ENCODE data around the gene TAMALIN. TPM values are rescaled to one million over a fixed set of nuclear protein-coding genes. Genes with fewer than 3 reads are reported as not detected.

The TAMALIN gene
- polyA plus RNA-seq, 4 donors: 15.7 to 20.4 (median 18.1) TPM

DNA sequence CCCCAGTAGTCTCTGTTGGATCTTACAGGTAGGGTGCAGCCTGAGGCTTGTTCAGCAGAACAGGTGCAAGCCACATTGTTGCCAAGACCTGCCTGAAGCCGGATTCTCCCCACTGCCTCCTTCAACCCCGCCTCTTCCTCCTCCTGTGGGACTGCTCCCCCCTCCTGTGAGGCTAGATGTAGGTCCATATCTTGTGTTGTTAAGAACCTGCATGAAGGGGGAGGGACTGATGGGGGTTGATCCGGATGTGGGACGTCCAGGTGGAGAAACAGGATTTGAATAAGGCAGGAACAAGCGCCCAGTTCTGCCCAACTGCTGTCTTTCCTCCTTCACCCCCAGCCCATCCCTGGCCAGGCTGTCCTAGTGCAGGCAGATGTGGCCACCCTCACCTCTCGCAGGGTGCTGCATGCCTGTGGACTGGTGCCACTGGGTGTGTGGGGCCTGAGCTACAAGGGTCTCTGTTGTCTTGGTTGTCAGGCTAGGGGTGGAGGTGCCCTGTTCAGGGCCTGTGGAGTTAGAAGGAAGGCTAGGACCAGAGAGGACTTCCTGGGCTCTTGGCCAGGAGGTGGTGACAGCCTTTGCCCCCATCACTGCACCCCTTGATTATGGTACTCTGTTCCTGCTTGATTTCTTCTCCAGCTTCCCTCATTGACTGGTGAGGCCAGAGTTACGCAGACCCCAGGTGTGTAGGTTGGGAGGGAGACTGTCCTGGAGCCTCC lies 45.9 kb downstream of the TAMALIN start:
- DNase-seq (ENCODE audit: low read depth in 4 of 4, low spot score in 3 of 4): no peak

DNA sequence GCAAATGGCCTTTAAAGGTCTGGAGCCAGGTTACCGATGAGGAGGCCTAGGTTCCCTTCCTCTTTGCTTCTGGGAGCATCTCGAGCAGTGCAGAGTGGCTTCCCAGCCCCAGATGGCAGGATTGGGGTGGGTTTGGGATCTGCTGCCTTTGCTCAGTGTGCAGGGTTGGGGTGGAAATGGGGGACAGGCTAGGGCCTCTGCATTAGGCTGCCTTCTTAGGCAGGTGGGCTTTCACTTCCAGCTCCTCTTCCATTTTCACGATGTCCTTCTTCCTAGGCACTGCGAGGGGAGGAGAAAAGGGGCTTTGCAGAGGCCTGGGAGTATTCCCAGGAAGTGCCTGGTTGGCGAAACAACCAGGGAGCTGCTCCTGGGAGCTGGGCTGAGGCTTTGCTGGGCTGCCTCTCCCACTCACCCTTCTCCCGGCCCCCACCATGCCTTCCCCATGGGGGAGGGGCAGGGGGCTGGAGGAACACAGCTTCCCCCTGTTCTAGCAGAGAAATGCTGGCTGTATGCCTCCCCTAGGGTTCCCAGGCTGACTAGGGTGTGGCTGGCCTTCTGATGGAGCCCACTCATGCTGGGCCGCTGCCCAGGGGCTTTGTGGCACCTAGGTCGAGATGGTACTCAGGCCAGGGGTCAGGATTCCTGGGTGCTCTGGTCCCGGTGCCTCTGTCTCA lies 46.9 kb downstream of the TAMALIN start:
- DNase-seq (ENCODE audit: low read depth in 4 of 4, low spot score in 3 of 4): no peak

DNA sequence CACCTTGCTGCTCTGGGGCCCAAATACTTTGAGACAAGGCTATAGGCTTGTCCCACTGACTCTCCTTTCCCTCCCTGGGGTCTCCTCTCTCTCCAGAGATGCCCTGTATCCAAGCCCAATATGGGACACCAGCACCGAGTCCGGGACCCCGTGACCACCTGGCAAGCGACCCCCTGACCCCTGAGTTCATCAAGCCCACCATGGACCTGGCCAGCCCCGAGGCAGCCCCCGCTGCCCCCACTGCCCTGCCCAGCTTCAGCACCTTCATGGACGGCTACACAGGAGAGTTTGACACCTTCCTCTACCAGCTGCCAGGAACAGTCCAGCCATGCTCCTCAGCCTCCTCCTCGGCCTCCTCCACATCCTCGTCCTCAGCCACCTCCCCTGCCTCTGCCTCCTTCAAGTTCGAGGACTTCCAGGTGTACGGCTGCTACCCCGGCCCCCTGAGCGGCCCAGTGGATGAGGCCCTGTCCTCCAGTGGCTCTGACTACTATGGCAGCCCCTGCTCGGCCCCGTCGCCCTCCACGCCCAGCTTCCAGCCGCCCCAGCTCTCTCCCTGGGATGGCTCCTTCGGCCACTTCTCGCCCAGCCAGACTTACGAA lies 47.6 kb downstream of the TAMALIN start:
- DNase-seq (ENCODE audit: low read depth in 4 of 4, low spot score in 3 of 4): no peak

DNA sequence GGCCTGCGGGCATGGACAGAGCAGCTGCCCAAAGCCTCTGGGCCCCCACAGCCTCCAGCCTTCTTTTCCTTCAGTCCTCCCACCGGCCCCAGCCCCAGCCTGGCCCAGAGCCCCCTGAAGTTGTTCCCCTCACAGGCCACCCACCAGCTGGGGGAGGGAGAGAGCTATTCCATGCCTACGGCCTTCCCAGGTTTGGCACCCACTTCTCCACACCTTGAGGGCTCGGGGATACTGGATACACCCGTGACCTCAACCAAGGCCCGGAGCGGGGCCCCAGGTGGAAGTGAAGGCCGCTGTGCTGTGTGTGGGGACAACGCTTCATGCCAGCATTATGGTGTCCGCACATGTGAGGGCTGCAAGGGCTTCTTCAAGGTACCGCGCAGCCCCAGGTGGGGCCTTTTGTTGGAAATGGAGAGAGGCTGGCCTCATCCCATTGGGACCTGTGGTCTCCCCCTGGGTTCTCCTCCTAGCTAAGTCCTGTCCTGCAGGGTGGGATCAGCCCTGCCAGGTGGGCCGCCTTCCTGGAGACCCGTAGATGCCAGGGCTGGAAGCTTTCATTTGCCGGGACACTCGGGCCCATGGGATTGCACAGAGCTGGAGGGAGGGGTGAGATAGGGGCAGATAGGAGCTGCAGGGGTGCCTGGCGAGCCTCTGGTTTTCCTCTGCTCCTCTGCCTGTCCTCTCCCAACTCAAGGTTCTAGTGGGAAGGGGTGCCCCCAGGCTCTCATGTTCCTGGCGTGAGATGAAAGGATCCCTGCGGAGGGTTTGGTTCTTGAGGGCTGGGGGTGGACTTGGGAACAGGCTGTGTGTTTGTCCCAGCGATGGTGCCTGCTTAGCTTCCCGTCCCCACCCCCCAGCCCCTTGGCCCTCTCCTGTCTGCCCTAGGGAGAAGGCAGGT lies 48.3 kb downstream of the TAMALIN start:
- DNase-seq (ENCODE audit: low read depth in 4 of 4, low spot score in 3 of 4): no peak

DNA sequence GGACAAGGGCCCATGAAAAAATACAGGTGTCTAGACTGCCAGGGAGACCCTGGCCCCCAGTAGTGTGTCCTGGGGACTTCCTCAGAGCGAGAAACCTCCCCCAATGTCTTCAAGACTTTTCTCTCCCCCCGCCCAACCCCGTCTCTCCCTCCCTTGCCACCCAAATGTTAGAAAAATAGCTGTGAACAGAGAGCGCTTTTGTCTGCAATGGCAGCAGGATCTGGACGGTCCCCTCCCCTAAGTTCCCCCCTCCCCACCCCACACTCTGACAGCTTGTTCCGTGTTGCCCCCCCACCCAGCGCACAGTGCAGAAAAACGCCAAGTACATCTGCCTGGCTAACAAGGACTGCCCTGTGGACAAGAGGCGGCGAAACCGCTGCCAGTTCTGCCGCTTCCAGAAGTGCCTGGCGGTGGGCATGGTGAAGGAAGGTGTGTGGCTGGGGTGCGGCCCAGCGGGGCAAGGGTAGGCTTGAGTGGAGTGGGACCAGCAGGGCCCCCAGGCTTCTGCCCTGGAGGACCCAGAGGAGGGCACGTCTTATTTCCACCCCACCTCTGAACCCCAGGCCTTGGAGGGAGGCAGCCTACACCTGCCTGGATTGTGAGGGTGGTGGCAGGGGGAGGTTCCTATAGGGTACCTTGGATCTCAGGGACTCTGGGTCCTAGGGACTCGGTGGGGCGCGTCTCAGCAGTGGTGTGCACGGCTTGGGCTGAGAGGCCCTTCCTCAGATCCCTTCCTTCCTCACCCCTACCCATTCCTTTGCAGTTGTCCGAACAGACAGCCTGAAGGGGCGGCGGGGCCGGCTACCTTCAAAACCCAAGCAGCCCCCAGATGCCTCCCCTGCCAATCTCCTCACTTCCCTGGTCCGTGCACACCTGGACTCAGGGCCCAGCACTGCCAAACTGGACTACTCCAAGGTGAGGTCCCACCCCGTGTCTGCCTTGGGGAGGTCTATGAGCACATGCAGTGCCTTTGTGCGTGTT lies 49.3 kb downstream of the TAMALIN start:
- DNase-seq (ENCODE audit: low read depth in 4 of 4, low spot score in 3 of 4): no peak

DNA sequence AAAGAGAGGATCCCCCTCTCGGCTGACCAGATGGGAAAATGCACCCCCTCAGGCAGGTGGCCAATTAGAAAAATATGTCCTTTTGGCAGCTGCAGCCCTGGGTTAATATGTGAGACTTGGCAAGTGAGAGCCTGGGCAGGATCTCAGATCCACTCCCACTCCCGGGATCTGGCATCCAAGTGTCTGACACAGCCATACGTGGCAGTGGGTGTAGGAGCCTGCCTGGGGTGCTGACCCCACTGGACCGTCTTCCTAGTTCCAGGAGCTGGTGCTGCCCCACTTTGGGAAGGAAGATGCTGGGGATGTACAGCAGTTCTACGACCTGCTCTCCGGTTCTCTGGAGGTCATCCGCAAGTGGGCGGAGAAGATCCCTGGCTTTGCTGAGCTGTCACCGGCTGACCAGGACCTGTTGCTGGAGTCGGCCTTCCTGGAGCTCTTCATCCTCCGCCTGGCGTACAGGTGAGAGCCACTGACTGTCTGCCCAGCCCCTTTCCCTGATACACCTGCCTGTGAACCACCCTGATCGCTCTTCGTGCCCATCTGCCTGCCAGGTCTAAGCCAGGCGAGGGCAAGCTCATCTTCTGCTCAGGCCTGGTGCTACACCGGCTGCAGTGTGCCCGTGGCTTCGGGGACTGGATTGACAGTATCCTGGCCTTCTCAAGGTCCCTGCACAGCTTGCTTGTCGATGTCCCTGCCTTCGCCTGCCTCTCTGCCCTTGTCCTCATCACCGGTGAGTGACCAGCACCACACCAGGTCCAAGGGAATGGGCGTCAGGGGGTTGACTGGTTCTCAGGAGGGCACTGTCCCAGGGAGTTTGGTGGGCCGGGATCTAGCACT lies 50.3 kb downstream of the TAMALIN start:
- DNase-seq (ENCODE audit: low read depth in 4 of 4, low spot score in 3 of 4): no peak

DNA sequence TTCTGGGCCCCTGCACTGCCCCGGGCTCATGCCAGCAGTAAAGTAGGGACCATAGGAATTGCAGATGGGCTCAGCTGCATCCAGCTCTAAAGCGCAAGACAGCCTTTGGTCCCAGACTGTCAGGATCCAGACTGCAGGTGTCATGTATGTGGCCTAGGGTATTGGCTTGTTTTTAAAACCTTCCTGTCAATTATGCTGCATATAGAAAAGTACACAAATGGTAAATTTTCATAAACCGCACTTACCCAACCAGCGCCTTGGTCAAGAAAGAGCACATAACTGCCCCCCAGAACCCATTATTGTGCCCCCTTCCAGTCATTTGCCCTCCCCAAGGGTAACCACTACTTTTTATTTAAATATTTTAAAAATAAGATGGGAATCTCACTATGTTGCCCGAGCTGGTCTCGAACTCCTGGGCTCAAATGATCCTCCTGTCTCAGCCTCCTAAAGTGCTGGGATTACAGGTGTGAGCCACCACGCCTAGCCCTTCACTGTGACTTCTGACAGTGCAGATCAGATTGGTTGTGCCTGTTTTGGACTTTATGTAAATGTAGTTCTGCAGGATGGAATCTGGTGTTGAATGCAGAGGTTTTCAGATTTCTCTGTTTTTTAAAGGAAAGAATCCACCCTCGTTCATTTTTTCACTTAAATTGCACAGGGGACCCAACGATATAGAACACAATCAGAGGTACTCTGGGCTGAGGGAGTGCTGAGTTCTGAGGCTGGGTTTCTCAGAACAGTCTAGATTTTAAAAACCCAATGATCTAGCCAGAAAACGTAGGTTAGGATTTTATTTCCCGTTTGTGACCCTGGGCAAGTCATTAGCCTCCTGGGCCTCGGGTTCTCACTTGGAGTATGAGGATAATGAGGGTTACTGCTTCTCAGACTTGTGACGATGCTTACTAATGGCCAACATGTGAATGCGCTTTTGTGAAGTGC lies 51.2 kb downstream of the TAMALIN start:
- DNase-seq (ENCODE audit: low read depth in 4 of 4, low spot score in 3 of 4): no peak

DNA sequence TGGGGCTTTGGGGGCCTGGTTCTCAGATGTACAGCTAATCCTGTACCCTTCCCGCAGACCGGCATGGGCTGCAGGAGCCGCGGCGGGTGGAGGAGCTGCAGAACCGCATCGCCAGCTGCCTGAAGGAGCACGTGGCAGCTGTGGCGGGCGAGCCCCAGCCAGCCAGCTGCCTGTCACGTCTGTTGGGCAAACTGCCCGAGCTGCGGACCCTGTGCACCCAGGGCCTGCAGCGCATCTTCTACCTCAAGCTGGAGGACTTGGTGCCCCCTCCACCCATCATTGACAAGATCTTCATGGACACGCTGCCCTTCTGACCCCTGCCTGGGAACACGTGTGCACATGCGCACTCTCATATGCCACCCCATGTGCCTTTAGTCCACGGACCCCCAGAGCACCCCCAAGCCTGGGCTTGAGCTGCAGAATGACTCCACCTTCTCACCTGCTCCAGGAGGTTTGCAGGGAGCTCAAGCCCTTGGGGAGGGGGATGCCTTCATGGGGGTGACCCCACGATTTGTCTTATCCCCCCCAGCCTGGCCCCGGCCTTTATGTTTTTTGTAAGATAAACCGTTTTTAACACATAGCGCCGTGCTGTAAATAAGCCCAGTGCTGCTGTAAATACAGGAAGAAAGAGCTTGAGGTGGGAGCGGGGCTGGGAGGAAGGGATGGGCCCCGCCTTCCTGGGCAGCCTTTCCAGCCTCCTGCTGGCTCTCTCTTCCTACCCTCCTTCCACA lies 52.0 kb downstream of the TAMALIN start:
- DNase-seq (ENCODE audit: low read depth in 4 of 4, low spot score in 3 of 4): no peak

DNA sequence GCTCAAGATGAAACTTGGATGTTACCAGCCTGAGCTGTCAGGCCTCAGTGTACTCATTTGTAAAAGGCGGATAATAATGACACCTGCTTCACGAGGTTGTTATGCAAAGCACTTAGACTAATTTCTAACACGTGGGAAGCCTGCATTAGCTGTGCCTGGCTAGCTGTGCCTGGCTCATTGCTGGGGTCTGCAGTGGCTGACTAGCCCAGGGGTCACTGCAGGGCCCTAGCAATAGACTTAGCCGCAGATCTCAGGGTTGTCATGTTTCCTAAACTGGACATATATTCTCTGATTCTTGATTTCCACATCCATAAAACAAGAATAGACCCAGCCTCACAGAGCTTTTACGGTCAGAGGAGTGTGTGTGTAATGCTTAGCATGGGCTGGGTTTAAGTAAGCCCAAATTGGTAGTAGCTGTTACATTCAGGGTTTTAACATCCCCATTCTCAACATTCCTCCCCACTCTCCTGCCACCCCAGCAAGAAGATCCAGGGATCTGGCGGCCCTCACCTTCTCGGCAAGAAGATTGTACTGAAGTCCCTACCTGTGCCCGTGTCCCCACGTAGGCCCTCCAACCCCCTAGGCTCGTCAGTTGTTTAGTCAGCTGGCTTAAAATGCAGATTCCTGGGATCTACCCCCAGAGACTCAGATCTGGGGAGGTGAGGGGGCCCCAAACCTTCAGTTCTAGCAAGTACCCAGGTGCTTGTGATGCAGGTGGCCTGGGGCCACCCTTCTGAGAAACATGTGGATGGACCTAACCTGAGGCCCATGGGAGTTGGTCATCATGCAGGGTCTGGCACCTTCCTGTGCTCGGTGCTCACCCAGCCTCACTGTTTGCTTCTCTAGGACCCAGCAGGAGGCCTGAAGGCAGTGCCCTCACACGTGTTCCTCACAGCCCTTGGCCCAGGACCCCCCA lies 53.1 kb downstream of the TAMALIN start:
- no peak for DNase-seq (ENCODE audit: low read depth in 4 of 4, low spot score in 3 of 4)

DNA sequence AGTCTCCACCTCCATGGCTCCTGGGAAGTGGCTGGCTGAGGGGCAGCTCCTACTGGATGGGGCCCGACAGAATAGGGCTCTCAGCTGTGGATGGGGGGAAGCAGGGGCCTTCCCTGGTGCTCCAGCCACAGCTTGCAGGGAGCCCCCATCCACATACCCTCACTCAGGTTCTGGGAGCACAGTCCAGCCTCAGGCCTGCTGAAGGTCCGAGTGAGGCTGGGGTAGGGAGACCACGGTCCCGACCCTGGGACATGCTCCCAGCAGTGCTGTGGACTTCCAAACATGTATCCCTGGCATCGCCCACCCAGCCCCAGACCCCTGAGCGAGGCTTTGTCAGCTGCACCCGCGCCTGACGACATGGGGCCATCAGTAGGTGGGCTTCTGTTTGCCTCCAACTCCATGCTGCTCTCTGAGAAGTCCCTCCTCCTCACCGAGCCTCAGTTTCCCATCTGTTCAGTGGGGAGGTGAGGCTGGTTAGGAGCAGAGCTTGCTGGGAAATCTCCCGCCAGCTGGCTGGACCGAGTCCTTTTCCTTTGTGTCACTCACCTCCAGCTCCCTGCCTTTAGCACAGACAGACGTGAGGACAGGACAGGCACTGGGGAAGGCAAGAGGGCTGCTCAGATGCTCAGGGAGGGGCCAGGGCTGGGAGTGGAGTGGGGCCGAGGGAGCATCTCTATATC lies 53.9 kb downstream of the TAMALIN start:
- no peak for DNase-seq (ENCODE audit: low read depth in 4 of 4, low spot score in 3 of 4)

DNA sequence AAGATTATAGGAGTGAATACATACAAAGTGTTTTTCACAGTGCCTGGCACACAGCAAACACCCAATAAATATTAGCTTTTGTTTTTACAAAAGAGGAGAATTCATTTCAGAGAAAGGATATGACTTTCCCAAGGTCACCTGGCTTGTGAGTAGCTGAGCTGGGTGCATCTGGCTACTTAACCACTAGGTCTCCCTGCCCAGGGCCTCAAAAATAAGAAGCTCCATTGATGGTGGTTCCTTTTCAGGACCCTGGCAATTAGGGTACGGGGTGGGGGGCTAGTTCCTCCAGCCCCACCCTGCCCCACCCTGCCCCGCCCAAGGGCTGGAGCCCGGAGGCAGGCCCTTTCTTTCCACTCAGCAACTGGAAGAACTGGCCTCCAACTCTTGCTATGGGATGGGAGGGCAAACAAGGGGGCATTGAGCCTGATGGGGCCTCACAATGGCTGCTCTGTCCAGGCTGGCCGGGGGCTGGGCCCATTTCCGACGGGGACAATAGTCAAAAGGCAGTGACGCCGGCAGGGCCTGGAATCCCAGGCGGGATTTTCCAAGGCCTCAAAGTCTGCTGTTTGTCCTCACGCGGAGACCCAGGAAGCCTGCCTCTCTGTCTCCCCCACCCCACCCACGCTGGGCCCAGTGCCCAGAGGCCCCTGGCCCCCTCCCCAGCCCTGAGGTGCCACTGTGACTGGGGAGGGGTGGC lies 54.9 kb downstream of the TAMALIN start:
- no peak for DNase-seq (ENCODE audit: low read depth in 4 of 4, low spot score in 3 of 4)

DNA sequence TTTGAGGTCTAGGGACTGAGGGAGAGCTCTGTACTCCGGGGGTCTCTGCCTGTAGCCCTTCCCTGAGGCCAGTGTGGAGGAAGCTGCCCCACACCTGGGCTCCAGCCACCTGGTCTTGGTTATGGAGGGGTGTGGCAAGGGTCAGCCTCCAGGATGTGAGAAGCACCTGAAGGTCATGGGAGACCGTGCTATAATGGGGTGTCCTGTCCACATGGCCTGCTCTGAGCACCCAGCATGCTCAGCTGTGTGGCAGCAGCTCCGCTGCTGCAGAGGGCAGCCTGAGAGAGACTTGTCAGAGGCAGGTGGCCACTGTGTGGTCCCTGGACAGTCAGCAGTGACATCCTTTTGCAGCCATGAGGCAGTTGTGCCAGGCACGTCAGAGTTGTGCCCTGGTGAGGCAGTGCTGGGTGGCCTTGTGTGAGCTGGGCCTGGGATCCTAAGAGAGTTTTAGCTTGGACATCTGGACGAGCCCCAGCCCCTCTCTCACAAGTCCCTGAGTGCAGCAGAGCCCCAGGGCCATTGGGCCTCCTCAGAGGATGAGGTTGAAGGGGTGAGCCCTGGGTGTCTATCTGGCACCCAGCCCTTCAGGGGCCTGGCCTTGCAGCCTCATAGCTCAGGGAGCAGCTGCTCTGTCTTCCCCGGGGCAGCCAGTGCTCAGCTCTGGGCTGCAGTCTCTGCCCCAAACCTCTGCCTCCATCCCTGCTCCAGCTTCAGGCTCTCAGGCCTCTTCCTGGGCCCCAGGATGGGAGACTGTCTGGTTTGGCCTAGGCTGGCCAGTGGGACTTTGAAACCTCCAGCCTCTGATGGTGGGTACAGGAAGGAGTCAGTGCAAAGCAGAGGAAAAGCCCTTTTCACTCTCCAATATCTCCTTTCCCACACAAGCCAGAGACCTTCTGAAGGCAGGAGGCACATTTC lies 55.7 kb downstream of the TAMALIN start:
- DNase-seq (ENCODE audit: low read depth in 4 of 4, low spot score in 3 of 4): no peak

DNA sequence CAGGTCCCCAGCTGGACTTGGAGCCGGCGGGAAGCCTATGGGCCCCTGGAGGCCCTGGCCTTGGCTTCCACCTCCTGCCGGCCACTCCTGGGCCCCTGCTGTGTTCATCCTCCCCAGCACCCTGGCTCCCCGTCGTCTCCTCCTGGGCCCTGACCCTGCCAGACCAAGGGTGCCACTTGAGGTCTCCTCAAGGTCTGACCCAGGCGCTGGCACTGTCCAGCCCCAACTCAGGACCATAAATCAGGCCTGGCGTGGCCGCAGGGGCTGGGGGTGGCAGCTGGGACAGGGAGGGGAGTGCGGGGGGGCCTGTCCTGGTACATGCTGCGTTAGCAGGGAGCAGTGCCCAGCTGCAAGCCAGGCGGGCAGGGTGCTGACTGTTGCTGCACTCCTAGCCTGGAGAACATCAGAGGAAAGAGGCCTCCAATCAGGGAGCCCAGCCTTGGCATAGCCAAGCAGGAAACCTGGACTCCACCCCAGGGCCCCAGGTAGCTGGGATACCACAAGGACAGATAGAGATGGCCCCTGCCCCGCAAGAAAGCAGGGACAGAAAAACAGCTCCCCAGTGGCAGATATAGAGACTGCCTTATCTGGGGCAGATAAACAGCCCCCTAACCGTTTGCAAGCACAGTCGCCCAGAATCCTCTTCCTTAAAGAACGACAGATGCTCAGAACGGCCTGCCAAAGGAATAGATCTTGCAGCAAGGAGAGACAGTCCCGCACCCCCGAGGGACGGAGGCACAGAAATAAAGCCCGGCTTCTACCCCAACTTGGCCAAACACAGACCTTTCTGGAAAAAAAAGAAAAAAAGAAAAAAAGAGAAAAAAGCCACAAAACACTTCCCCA lies 56.6 kb downstream of the TAMALIN start:
- no peak for DNase-seq (ENCODE audit: low read depth in 4 of 4, low spot score in 3 of 4)

Measured in left renal pelvis (tissue), 4 donors.